Left colon (tissue), 2 donors: Measurements from ENCODE around the gene METTL24. TPM values are rescaled to one million over a fixed set of nuclear protein-coding genes. Genes with fewer than 3 reads are reported as not detected.
"Not testable (repeated sequence)": the region's sequence is repeated elsewhere in the genome, so short reads cannot be mapped to it uniquely, and the experiment has no call there.

ENCODE experiments used
- ATAC-seq: fragments of 200-7000 bp; cut with Tn5 transposase; one replicate; pipeline ENCODE4 v1.9.1; 2020; ENCODE audit warnings: mild to moderate bottlenecking, moderate library complexity
- DNase-seq, 2 donors: peaks; one replicate each; pipeline ENCODE4 v3.0.0-alpha.2; 2020
- intact Hi-C, 2 donors: fragments of 100-400 bp; cut with DNase I in 1 of 2; cut with micrococcal nuclease in 1 of 2; formaldehyde crosslinking; loops; one replicate each; pipeline versions ENCODE4 v1.11.2 to v1.14.0; 2022; cut with DNase I, micrococcal nuclease
- total RNA-seq, 2 donors: library from RNA; stranded (reverse); fragmentation: NEBNext Ultra II Directional; extraction: Animal tissue kit (Norgen Biotek cat#: 25700); gene quantifications; one replicate each; pipeline ENCODE4 v1.2.1, GENCODE V29; 2021
- donor health status: DM: no; HTN: no; CAD: no.
- donor health status: DM: yes; HTN: yes; CAD: no.

METTL24 gene
- total RNA-seq, 2 donors from 2014 or later, result 0.31 to 4.3 TPM

DNA sequence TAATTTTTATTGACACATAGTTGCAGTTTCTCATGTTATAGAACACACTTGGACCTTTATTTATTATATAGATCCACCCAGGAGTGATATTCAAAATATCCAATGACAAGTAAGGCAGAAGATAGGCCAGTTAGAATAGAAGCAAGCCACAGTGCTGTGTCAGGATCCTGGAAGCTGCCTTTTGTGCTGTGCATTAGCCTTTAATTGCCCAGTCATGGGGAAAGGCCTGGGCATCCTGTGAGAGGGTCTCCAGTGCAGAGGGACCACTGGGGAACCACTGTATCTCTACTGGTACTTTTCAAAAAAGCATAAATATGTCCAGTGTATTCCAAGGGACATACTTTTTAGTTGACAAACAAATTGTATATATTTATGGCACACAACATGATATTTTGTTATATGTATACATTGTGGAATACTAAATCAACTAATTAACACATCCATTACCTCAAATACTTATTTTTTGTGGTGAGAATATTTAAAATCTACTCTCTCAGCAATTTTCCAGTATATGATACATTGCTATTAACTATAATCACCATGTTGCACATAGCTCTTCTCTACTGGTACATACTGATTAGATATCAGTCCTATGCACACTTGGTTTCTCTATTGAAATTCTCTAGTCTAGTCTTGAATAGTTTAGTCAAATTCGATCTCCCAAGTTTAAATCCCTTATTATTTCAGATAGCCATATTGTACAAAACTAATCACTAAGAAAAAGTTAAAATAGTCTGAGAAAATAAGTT lies 118.4 kb downstream of the METTL24 start:
- no peak for DNase-seq
- intact Hi-C loops, result no loop called here
- no peak for ATAC-seq

GRCh38 chr6:110236007-110236406 lies 122.1 kb downstream of the METTL24 start:
- intact Hi-C loops, ATAC-seq, DNase-seq: not testable (repeated sequence)

GRCh38 chr6:110233770-110234374 lies 124.3 kb downstream of the METTL24 start:
- intact Hi-C loops, result no loop called here
- DNase-seq (no peak), ATAC-seq (no peak)

DNA sequence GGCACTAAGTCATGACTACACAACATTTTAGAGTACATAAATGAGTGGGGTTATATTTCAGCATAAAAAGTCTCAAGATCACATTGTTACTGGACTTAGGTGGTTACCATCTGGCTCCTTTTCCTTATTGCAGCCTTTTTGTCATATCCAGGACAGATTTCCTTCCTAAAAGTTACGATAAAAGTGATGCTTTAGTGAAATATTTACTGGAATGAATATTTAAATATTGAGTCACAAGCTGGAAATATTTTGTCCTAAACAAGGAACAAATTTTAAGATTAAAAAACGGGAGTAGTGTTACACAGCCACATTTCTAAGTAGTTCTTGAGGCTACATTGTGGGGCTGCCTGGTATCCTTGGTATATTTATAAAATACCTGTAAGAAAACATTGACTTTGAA lies 125.7 kb downstream of the METTL24 start:
- ATAC-seq (no peak), DNase-seq (no peak)
- intact Hi-C loops, result no loop called here

DNA sequence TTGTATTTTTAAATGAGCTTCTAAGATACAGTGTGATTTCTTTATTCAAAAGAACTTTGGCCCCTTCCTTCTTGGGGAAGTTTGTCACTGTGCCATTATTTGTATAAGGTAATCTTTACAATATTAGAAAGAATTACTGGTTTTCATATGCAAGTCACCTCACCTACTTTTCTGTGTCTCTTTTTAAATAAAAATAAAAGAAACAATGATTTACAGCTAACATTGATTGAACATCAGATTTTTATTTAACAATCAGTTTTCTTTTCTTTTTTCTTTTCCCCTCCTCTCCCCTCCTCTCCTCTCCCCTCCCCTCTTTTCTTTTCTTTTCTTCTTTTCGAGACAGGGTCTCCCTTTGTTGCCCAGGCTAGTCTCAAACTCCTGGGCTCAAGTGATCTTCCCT lies 131.9 kb downstream of the METTL24 start:
- intact Hi-C loops, result no loop called here
- ATAC-seq (peak; percentile 80), DNase-seq (no peak)

- DNase-seq (no peak), ATAC-seq (no peak)
- intact Hi-C loops, result no loop called here
These were observed 136.4 kb downstream of the METTL24 start for GRCh38 chr6:110221738-110222137.

GRCh38 chr6:110217266-110217665 lies 140.9 kb downstream of the METTL24 start:
- intact Hi-C loops, result no loop called here
- no peak for ATAC-seq
- no peak for DNase-seq

DNA sequence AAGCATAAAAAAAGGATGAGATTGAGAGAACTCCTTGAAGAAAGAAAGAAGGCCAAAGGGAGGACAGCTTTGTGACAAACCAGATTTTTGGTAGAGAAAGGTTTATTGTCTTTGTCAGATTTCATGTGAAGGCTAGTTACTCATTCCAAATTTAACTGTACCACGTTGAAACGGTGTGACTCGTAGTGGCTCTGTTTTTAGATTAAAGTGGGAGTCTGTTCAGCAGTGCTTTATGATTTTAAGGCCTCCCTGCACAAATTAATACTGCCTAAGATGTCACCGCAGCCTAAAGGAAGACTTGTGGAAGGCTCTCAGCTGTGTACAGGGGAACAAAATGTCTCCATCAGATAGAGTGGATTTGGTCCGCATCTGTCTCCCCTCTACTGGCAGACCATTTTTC lies 142.0 kb downstream of the METTL24 start:
- intact Hi-C loops, result no loop called here
- ATAC-seq (no peak), DNase-seq (no peak)

- DNase-seq (no peak), ATAC-seq (no peak)
- intact Hi-C loops, result no loop called here
These were observed 143.8 kb downstream of the METTL24 start for GRCh38 chr6:110214338-110214737.

DNA sequence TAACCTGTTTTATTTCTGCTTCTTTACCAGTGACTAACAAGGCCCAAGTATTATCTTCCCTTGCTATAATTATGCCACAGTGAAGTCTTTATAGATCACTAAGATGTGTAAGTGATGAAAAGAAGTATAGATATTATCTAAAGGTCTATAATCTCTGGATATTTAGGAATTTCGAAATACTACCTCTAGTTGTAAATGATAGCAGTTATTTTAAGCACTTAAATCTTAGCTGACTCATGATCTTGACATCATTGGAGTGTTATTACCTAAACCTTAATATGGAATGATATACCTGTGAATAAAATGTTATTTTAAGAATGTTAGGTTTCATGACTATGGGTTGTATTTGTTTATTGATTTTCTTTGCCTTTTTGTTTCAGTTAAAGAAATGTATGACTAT lies 146.4 kb downstream of the METTL24 start:
- DNase-seq (no peak), ATAC-seq (no peak)
- intact Hi-C loops, result no loop called here

- intact Hi-C loops, result no loop called here
- ATAC-seq (no peak), DNase-seq (no peak)
These were observed 150.5 kb downstream of the METTL24 start for GRCh38 chr6:110207652-110208051.

- intact Hi-C loops, result no loop called here
- no peak for ATAC-seq
- no peak for DNase-seq
These were observed 156.8 kb downstream of the METTL24 start for GRCh38 chr6:110201151-110201884.

DNA sequence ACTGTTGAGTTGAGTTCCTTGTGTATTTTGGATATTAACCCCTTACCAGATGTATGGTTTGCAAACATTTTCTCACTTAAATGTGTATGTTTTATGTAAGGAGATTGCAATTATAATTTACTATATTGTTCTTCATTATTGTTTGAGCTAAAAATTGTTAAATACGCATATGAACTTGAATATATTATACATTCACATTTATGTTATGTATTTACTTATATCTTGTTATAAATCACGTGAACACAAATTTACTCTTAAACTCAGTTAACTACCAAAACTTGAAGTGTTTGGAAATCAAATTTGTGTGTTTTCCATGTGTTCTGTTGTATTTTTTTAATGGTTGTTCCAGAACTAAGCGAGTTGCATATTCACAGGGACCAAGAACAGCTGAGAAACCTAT lies 159.6 kb downstream of the METTL24 start:
- ATAC-seq (no peak), DNase-seq (no peak)
- intact Hi-C loops, result no loop called here

GRCh38 chr6:110196874-110197273 lies 161.3 kb downstream of the METTL24 start:
- ATAC-seq (no peak), DNase-seq (no peak)
- intact Hi-C loops, result no loop called here

DNA sequence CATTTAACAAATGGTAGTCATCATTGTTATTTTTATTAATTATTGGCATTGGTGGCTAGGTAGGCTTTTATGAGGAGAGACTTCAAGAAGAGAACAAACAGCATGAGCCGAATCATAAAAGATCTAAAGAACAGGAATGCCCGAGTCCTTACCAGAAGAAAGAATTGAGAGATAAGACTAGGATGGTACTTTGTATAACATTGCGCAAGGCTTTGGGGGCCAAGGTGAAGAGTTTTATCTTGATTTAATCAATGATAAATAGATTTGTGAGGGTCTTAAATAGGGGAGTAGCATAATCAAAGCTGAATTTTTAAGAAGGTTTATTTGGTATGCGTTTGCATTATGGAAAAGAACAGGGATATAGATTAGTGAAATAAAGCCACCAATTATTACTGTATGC lies 162.5 kb downstream of the METTL24 start:
- intact Hi-C loops, result no loop called here
- no peak for DNase-seq
- ATAC-seq, result no peak

Other genes starting within 250 kb of the METTL24 start
- gene WASF1, start 178.7 kb downstream of the METTL24 start, total RNA-seq, result 1 to 10 TPM; 2.8 to 4.1 TPM
- 10 to 100 TPM; 17.7 to 18.3 TPM for gene CDC40, start 177.9 kb downstream of the METTL24 start, total RNA-seq
- gene DDO, start 57.2 kb upstream of the METTL24 start, total RNA-seq, result 1 to 10 TPM; 2.0 to 3.5 TPM
- not detected for gene SLC22A16, start 118.3 kb upstream of the METTL24 start, total RNA-seq